ENCODE data around the gene PGLYRP3.

Gene PGLYRP3

GRCh38 chr1:153262070-153262366, 50.7 kb downstream of the PGLYRP3 start:
- H3K36me3 ChIP-seq (ENCODE audit: control insufficient read depth, low read length), result no peaks in the 10 kb centered on the region
- H3K4me2 ChIP-seq (ENCODE audit: low read length), result peak overlapping the region; percentile 37; the same call in 1 of the 2 replicates
- no peaks in the 10 kb centered on the region for H3K4me1 ChIP-seq (ENCODE audit: control insufficient read depth, low read length)
- H3K27me3 ChIP-seq (ENCODE audit: control insufficient read depth, low read length), result peaks cover 49% of the 10 kb centered on the region
- no peak overlapping the region for H3K4me3 ChIP-seq (ENCODE audit: low read length)
- H3K9me3 ChIP-seq (ENCODE audit: control insufficient read depth, insufficient read depth, low read length), result no peaks in the 10 kb centered on the region
- TF ChIP-seq CTCF (IDR thresholded peaks at IDR 0.05; ENCODE audit: low read depth, low read length, poor library complexity, severe bottlenecking) (no peak), EZH2phosphoT487 (IDR thresholded peaks at IDR 0.05; ENCODE audit: borderline replicate concordance, low read length) (no peak)
- no peak overlapping the region for H3K27ac ChIP-seq (ENCODE audit: low read depth, low read length)
- no peaks in the 10 kb centered on the region for H3K9me2 ChIP-seq (replicated peaks; ENCODE audit: control insufficient read depth, low read length)
- no peaks in the 10 kb centered on the region for H3K79me2 ChIP-seq (ENCODE audit: control insufficient read depth, low read length)
- H4K20me1 ChIP-seq (ENCODE audit: control insufficient read depth, insufficient read depth, low read depth, low read length), result no peaks in the 10 kb centered on the region
- H3F3A ChIP-seq (ENCODE audit: control insufficient read depth, insufficient read depth), result no peaks in the 10 kb centered on the region

GRCh38 chr1:153261281-153262069, 51.3 kb downstream of the PGLYRP3 start:
- 0 out of 2 replicates have a peak, but pooled peaks have one; percentile 88 for TF ChIP-seq EZH2phosphoT487 (IDR thresholded peaks at IDR 0.05; ENCODE audit: borderline replicate concordance, low read length)
- TF ChIP-seq CTCF (IDR thresholded peaks at IDR 0.05; ENCODE audit: low read depth, low read length, poor library complexity, severe bottlenecking), result no peak
- Histone ChIP-seq H3K9me2 (replicated peaks; ENCODE audit: control insufficient read depth, low read length) (no peaks in the 10 kb centered on the region), H3K4me3 (ENCODE audit: low read length) (no peak overlapping the region), H3F3A (ENCODE audit: control insufficient read depth, insufficient read depth) (no peaks in the 10 kb centered on the region), H3K27ac (ENCODE audit: low read depth, low read length) (no peak overlapping the region), H3K4me1 (ENCODE audit: control insufficient read depth, low read length) (no peaks in the 10 kb centered on the region), H4K20me1 (ENCODE audit: control insufficient read depth, insufficient read depth, low read depth, low read length) (no peaks in the 10 kb centered on the region), H3K27me3 (ENCODE audit: control insufficient read depth, low read length) (peaks cover 49% of the 10 kb centered on the region), H3K9me3 (ENCODE audit: control insufficient read depth, insufficient read depth, low read length) (no peaks in the 10 kb centered on the region), H3K36me3 (ENCODE audit: control insufficient read depth, low read length) (no peaks in the 10 kb centered on the region), H3K79me2 (ENCODE audit: control insufficient read depth, low read length) (no peaks in the 10 kb centered on the region), H3K4me2 (ENCODE audit: low read length) (peak overlapping the region; percentile 37; the same call in 1 of the 2 replicates)

GRCh38 chr1:153260585-153261280, 52.0 kb downstream of the PGLYRP3 start:
- no peaks in the 10 kb centered on the region for H3F3A ChIP-seq (ENCODE audit: control insufficient read depth, insufficient read depth)
- no peaks in the 10 kb centered on the region for H3K79me2 ChIP-seq (ENCODE audit: control insufficient read depth, low read length)
- no peak overlapping the region for H3K4me3 ChIP-seq (ENCODE audit: low read length)
- no peaks in the 10 kb centered on the region for H3K4me1 ChIP-seq (ENCODE audit: control insufficient read depth, low read length)
- H3K27ac ChIP-seq (ENCODE audit: low read depth, low read length), result no peak overlapping the region
- no peaks in the 10 kb centered on the region for H3K9me3 ChIP-seq (ENCODE audit: control insufficient read depth, insufficient read depth, low read length)
- no peaks in the 10 kb centered on the region for H3K36me3 ChIP-seq (ENCODE audit: control insufficient read depth, low read length)
- TF ChIP-seq EZH2phosphoT487 (IDR thresholded peaks at IDR 0.05; ENCODE audit: borderline replicate concordance, low read length), result no peak
- no peak for TF ChIP-seq CTCF (IDR thresholded peaks at IDR 0.05; ENCODE audit: low read depth, low read length, poor library complexity, severe bottlenecking)
- no peaks in the 10 kb centered on the region for H4K20me1 ChIP-seq (ENCODE audit: control insufficient read depth, insufficient read depth, low read depth, low read length)
- H3K9me2 ChIP-seq (replicated peaks; ENCODE audit: control insufficient read depth, low read length), result no peaks in the 10 kb centered on the region
- H3K27me3 ChIP-seq (ENCODE audit: control insufficient read depth, low read length), result peaks cover 45% of the 10 kb centered on the region
- H3K4me2 ChIP-seq (ENCODE audit: low read length), result no peak overlapping the region

All from DOHH2 (cell line).